Measurements from ENCODE around the gene ZNF524. TPM values are rescaled to one million over a fixed set of nuclear protein-coding genes. Genes with fewer than 3 reads are reported as not detected.

The ZNF524 gene
- total RNA-seq, 2 experiments from 2014 or later = 9.2 to 21.6 TPM

- H3K4me2 ChIP-seq (ENCODE audit: low read length) = no peak overlapping the region; the same call in 1 of the 2 replicates
- POLR2A ChIA-PET = no interaction called here
- H3K36me3 ChIP-seq (ENCODE audit: insufficient read depth, low read length) = peaks cover 53% of the 10 kb centered on the region
- H2AFZ ChIP-seq (ENCODE audit: low read length) = no peak overlapping the region
- BruUV-seq (replicated peaks) = no TSS peak
- no peaks in the 10 kb centered on the region for H3K9me3 ChIP-seq (ENCODE audit: low read length)
- no peak overlapping the region for H3K4me3 ChIP-seq (ENCODE audit: low read depth, low read length, poor library complexity, severe bottlenecking)
- peaks cover 19% of the 10 kb centered on the region for H4K20me1 ChIP-seq (ENCODE audit: insufficient read depth, low read length)
- no peak overlapping the region for H3K27ac ChIP-seq (ENCODE audit: low read depth, low read length, poor library complexity, severe bottlenecking)
- no peaks in the 10 kb centered on the region for H3K9me2 ChIP-seq (ENCODE audit: insufficient read depth, low read length)
- intact Hi-C loops (cut with micrococcal nuclease; ENCODE audit: unreplicated experiment) = no loop called here
- no peak for DNase-seq (ENCODE audit: low spot score)
- TF ChIP-seq, protein P1, sequence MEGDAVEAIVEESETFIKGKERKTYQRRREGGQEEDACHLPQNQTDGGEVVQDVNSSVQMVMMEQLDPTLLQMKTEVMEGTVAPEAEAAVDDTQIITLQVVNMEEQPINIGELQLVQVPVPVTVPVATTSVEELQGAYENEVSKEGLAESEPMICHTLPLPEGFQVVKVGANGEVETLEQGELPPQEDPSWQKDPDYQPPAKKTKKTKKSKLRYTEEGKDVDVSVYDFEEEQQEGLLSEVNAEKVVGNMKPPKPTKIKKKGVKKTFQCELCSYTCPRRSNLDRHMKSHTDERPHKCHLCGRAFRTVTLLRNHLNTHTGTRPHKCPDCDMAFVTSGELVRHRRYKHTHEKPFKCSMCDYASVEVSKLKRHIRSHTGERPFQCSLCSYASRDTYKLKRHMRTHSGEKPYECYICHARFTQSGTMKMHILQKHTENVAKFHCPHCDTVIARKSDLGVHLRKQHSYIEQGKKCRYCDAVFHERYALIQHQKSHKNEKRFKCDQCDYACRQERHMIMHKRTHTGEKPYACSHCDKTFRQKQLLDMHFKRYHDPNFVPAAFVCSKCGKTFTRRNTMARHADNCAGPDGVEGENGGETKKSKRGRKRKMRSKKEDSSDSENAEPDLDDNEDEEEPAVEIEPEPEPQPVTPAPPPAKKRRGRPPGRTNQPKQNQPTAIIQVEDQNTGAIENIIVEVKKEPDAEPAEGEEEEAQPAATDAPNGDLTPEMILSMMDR (conservative IDR thresholded peaks at IDR 0.05; ENCODE audit: low read length) = no peak
- no peak for TF ChIP-seq EZH2phosphoT487 (IDR thresholded peaks at IDR 0.05; ENCODE audit: borderline replicate concordance, low read depth, low read length)
- peaks cover 32% of the 10 kb centered on the region for H3K79me2 ChIP-seq (ENCODE audit: insufficient read depth, low read depth, low read length)
- CTCF ChIA-PET (ENCODE audit: unreplicated experiment) = interaction anchor here (0.6 kb wide), 1 partner anchor 12 kb away, joined by 4 read pairs; the partner anchor contains the start of gene ZNF580
- H3K4me1 ChIP-seq (ENCODE audit: insufficient read depth, low read length, poor library complexity, severe bottlenecking) = peaks cover 19% of the 10 kb centered on the region
Observed at GRCh38 chr19:55652311-55653128, 52.4 kb downstream of the ZNF524 start.

Other genes with a start within 250 kb of the ZNF524 start
- not detected in 2 replicates for gene COX6B2, start 245.6 kb upstream of the ZNF524 start, total RNA-seq (2014; rRNA removed; shearing (Covaris generic))
- gene COX6B2, start 245.6 kb upstream of the ZNF524 start, total RNA-seq (2022) = not detected in 2 replicates
- not detected in 2 replicates for gene GARIN5B, start 237.0 kb upstream of the ZNF524 start, total RNA-seq (2014; rRNA removed; shearing (Covaris generic))
- not detected in 2 replicates for gene GARIN5B, start 237.0 kb upstream of the ZNF524 start, total RNA-seq (2022)
- 0.32 TPM in 1 of 2 replicates, not detected in the other for gene IL11, start 229.8 kb upstream of the ZNF524 start, total RNA-seq (2014; rRNA removed; shearing (Covaris generic))
- 0.46 and 0.55 TPM in 2 replicates for gene IL11, start 229.8 kb upstream of the ZNF524 start, total RNA-seq (2022)
- not detected in 2 replicates for gene TMEM190, start 223.5 kb upstream of the ZNF524 start, total RNA-seq (2014; rRNA removed; shearing (Covaris generic))
- gene TMEM190, start 223.5 kb upstream of the ZNF524 start, total RNA-seq (2022) = not detected in 2 replicates
- 2.6 and 2.7 TPM in 2 replicates for gene TMEM238, start 216.0 kb upstream of the ZNF524 start, total RNA-seq (2014; rRNA removed; shearing (Covaris generic))
- 6.5 and 7.1 TPM in 2 replicates for gene TMEM238, start 216.0 kb upstream of the ZNF524 start, total RNA-seq (2022)
- gene RPL28, start 214.4 kb upstream of the ZNF524 start, total RNA-seq (2014; rRNA removed; shearing (Covaris generic)) = 847 and 872 TPM in 2 replicates
- 2,656 and 3,234 TPM in 2 replicates for gene RPL28, start 214.4 kb upstream of the ZNF524 start, total RNA-seq (2022)
- 682 and 848 TPM in 2 replicates for gene UBE2S, start 192.5 kb upstream of the ZNF524 start, total RNA-seq (2014; rRNA removed; shearing (Covaris generic))
- 285 and 321 TPM in 2 replicates for gene UBE2S, start 192.5 kb upstream of the ZNF524 start, total RNA-seq (2022)
- not detected in 2 replicates for gene SHISA7, start 157.0 kb upstream of the ZNF524 start, total RNA-seq (2014; rRNA removed; shearing (Covaris generic))
- gene SHISA7, start 157.0 kb upstream of the ZNF524 start, total RNA-seq (2022) = not detected in 2 replicates
- gene ISOC2, start 138.6 kb upstream of the ZNF524 start, total RNA-seq (2014; rRNA removed; shearing (Covaris generic)) = 89.5 and 115 TPM in 2 replicates
- gene ISOC2, start 138.6 kb upstream of the ZNF524 start, total RNA-seq (2022) = 37.0 and 37.7 TPM in 2 replicates
- gene C19orf85, start 135.5 kb upstream of the ZNF524 start, total RNA-seq (2014; rRNA removed; shearing (Covaris generic)) = not detected in 2 replicates
- not detected in 2 replicates for gene C19orf85, start 135.5 kb upstream of the ZNF524 start, total RNA-seq (2022)
- 1.8 and 5.2 TPM in 2 replicates for gene ZNF628, start 123.7 kb upstream of the ZNF524 start, total RNA-seq (2014; rRNA removed; shearing (Covaris generic))
- 8.6 and 10.6 TPM in 2 replicates for gene ZNF628, start 123.7 kb upstream of the ZNF524 start, total RNA-seq (2022)
- gene NAT14, start 115.1 kb upstream of the ZNF524 start, total RNA-seq (2014; rRNA removed; shearing (Covaris generic)) = 29.1 and 33.2 TPM in 2 replicates
- gene NAT14, start 115.1 kb upstream of the ZNF524 start, total RNA-seq (2022) = 24.2 and 28.3 TPM in 2 replicates
- 0.23 and 0.50 TPM in 2 replicates for gene SSC5D, start 111.9 kb upstream of the ZNF524 start, total RNA-seq (2014; rRNA removed; shearing (Covaris generic))
- 1.7 and 2.7 TPM in 2 replicates for gene SSC5D, start 111.9 kb upstream of the ZNF524 start, total RNA-seq (2022)
- gene SBK2, start 63.2 kb upstream of the ZNF524 start, total RNA-seq (2014; rRNA removed; shearing (Covaris generic)) = not detected in 2 replicates
- gene SBK2, start 63.2 kb upstream of the ZNF524 start, total RNA-seq (2022) = not detected in 2 replicates
- gene SBK3, start 54.7 kb upstream of the ZNF524 start, total RNA-seq (2014; rRNA removed; shearing (Covaris generic)) = not detected in 2 replicates
- gene SBK3, start 54.7 kb upstream of the ZNF524 start, total RNA-seq (2022) = 0.34 and 0.68 TPM in 2 replicates
- gene ZNF579, start 19.4 kb upstream of the ZNF524 start, total RNA-seq (2014; rRNA removed; shearing (Covaris generic)) = 4.1 and 6.1 TPM in 2 replicates
- 11.1 and 11.6 TPM in 2 replicates for gene ZNF579, start 19.4 kb upstream of the ZNF524 start, total RNA-seq (2022)
- 6.0 and 6.8 TPM in 2 replicates for gene FIZ1, start 771 bp upstream of the ZNF524 start, total RNA-seq (2014; rRNA removed; shearing (Covaris generic))
- 17.1 and 18.0 TPM in 2 replicates for gene FIZ1, start 771 bp upstream of the ZNF524 start, total RNA-seq (2022)
- 2.1 and 3.0 TPM in 2 replicates for gene ZNF865, start 5.4 kb downstream of the ZNF524 start, total RNA-seq (2014; rRNA removed; shearing (Covaris generic))
- 11.3 and 13.0 TPM in 2 replicates for gene ZNF865, start 5.4 kb downstream of the ZNF524 start, total RNA-seq (2022)
- gene ZNF784, start 24.3 kb downstream of the ZNF524 start, total RNA-seq (2014; rRNA removed; shearing (Covaris generic)) = 3.4 and 6.6 TPM in 2 replicates
- 4.0 and 5.4 TPM in 2 replicates for gene ZNF784, start 24.3 kb downstream of the ZNF524 start, total RNA-seq (2022)
- 17.6 and 24.4 TPM in 2 replicates for gene ZNF580, start 40.7 kb downstream of the ZNF524 start, total RNA-seq (2014; rRNA removed; shearing (Covaris generic))
- gene ZNF580, start 40.7 kb downstream of the ZNF524 start, total RNA-seq (2022) = 50.0 and 52.1 TPM in 2 replicates
- 26.6 and 44.5 TPM in 2 replicates for gene ZNF581, start 43.4 kb downstream of the ZNF524 start, total RNA-seq (2014; rRNA removed; shearing (Covaris generic))
- 39.7 and 41.8 TPM in 2 replicates for gene ZNF581, start 43.4 kb downstream of the ZNF524 start, total RNA-seq (2022)
- gene CCDC106, start 47.9 kb downstream of the ZNF524 start, total RNA-seq (2014; rRNA removed; shearing (Covaris generic)) = 29.4 and 30.1 TPM in 2 replicates
- gene CCDC106, start 47.9 kb downstream of the ZNF524 start, total RNA-seq (2022) = 29.0 and 30.9 TPM in 2 replicates
- 193 and 211 TPM in 2 replicates for gene U2AF2, start 54.7 kb downstream of the ZNF524 start, total RNA-seq (2014; rRNA removed; shearing (Covaris generic))
- gene U2AF2, start 54.7 kb downstream of the ZNF524 start, total RNA-seq (2022) = 233 and 264 TPM in 2 replicates
- 40.5 and 46.3 TPM in 2 replicates for gene EPN1, start 74.9 kb downstream of the ZNF524 start, total RNA-seq (2014; rRNA removed; shearing (Covaris generic))
- gene EPN1, start 74.9 kb downstream of the ZNF524 start, total RNA-seq (2022) = 120 and 121 TPM in 2 replicates
- gene NLRP9, start 138.1 kb downstream of the ZNF524 start, total RNA-seq (2014; rRNA removed; shearing (Covaris generic)) = 0.21 TPM in 1 of 2 replicates, not detected in the other
- gene NLRP9, start 138.1 kb downstream of the ZNF524 start, total RNA-seq (2022) = 0.17 TPM in 1 of 2 replicates, not detected in the other
- not detected in 2 replicates for gene RFPL4A, start 158.8 kb downstream of the ZNF524 start, total RNA-seq (2014; rRNA removed; shearing (Covaris generic))
- gene RFPL4A, start 158.8 kb downstream of the ZNF524 start, total RNA-seq (2022) = not detected in 2 replicates
- not detected in 2 replicates for gene RFPL4AL1, start 168.8 kb downstream of the ZNF524 start, total RNA-seq (2014; rRNA removed; shearing (Covaris generic))
- not detected in 2 replicates for gene RFPL4AL1, start 168.8 kb downstream of the ZNF524 start, total RNA-seq (2022)
- 72.9 and 79.3 TPM in 2 replicates for gene NLRP11, start 231.7 kb downstream of the ZNF524 start, total RNA-seq (2014; rRNA removed; shearing (Covaris generic))
- gene NLRP11, start 231.7 kb downstream of the ZNF524 start, total RNA-seq (2022) = 91.6 and 112 TPM in 2 replicates
- gene NLRP4, start 236.3 kb downstream of the ZNF524 start, total RNA-seq (2014; rRNA removed; shearing (Covaris generic)) = 4.2 and 4.6 TPM in 2 replicates
- 3.6 and 4.0 TPM in 2 replicates for gene NLRP4, start 236.3 kb downstream of the ZNF524 start, total RNA-seq (2022)

Measured in OCI-LY7 (cell line).